Activated CD4-positive, alpha-beta T cell treated with anti-CD3 and anti-CD28 coated beads, Interleukin-2, amount 10 ng/mL, durations not matched to agents 7 days and 5 days (primary cell): ENCODE measurements around the gene PRKN. TPM values are rescaled to one million over a fixed set of nuclear protein-coding genes. Genes with fewer than 3 reads are reported as not detected.

ENCODE experiments used
- CTCF ChIA-PET: fragments of 350-600 bp; sonication (Branson Sonifier 250); formaldehyde crosslinking; loops from one replicate; lab custom pipeline; 2021; ENCODE audit warnings: antibody characterized with exemption; lab: Charles Lee
- POLR2A ChIA-PET: fragments of 350-600 bp; sonication (Branson Sonifier 250); formaldehyde crosslinking; loops from one replicate; lab custom pipeline; 2021; ENCODE audit warnings: antibody characterized with exemption; lab: Charles Lee
- DNase-seq: peaks from one replicate; pipeline ENCODE4 v3.0.0-alpha.2; 2020
- H3K27ac Mint-ChIP-seq: one replicate; pipeline ENCODE4 v1.8.0; 2021; ENCODE audit warnings: mild to moderate bottlenecking, moderate library complexity, mixed read lengths
- H3K27me3 Mint-ChIP-seq: one replicate; pipeline ENCODE4 v1.8.0; 2021; ENCODE audit warnings: mixed read lengths
- H3K36me3 Mint-ChIP-seq: one replicate; pipeline ENCODE4 v1.8.0; 2021; ENCODE audit warnings: low read depth, mixed read lengths
- H3K4me1 Mint-ChIP-seq: one replicate; pipeline ENCODE4 v1.8.0; 2021; ENCODE audit warnings: mixed read lengths
- H3K4me3 Mint-ChIP-seq: one replicate; pipeline ENCODE4 v1.8.0; 2021; ENCODE audit warnings: mild to moderate bottlenecking, moderate library complexity, mixed read lengths
- H3K9me3 Mint-ChIP-seq: one replicate; pipeline ENCODE4 v1.8.0; 2021; ENCODE audit warnings: mixed read lengths
- total RNA-seq, 2 experiments: library from RNA; stranded (reverse); gene quantifications; one replicate each; pipeline ENCODE4 v1.2.3, GENCODE V29; 2021

The PRKN gene
- total RNA-seq, 2 experiments from 2014 or later, result 0.77 to 0.94 TPM

- Mint-ChIP-seq H3K36me3 (no peaks in the 10 kb centered on the region), H3K4me3 (no peak overlapping the region), H3K4me1 (no peaks in the 10 kb centered on the region), H3K9me3 (no peaks in the 10 kb centered on the region), H3K27me3 (no peaks in the 10 kb centered on the region), H3K27ac (no peak overlapping the region)
- DNase-seq, result no peak
- ChIA-PET CTCF (interaction anchor here (0.7 kb wide), 1 partner anchor 11 kb away, joined by 5 read pairs; no protein-coding TSS in a partner anchor), POLR2A (no interaction called here)
Measured at GRCh38 chr6:161817881-161818280, 909.7 kb downstream of the PRKN start.

GRCh38 chr6:161815965-161816364, 911.6 kb downstream of the PRKN start:
- POLR2A ChIA-PET, result no interaction called here
- CTCF ChIA-PET, result no interaction called here
- DNase-seq, result no peak
- H3K4me1 Mint-ChIP-seq, result no peaks in the 10 kb centered on the region
- no peaks in the 10 kb centered on the region for H3K27me3 Mint-ChIP-seq
- no peaks in the 10 kb centered on the region for H3K9me3 Mint-ChIP-seq
- no peak overlapping the region for H3K4me3 Mint-ChIP-seq
- no peak overlapping the region for H3K27ac Mint-ChIP-seq
- no peaks in the 10 kb centered on the region for H3K36me3 Mint-ChIP-seq

GRCh38 chr6:161813156-161813555, 914.4 kb downstream of the PRKN start:
- Mint-ChIP-seq H3K9me3 (no peaks in the 10 kb centered on the region), H3K36me3 (no peaks in the 10 kb centered on the region), H3K27me3 (no peaks in the 10 kb centered on the region), H3K4me3 (no peak overlapping the region), H3K27ac (no peak overlapping the region), H3K4me1 (no peaks in the 10 kb centered on the region)
- CTCF ChIA-PET, result no interaction called here
- DNase-seq, result no peak
- POLR2A ChIA-PET, result no interaction called here

GRCh38 chr6:161809971-161810370, 917.6 kb downstream of the PRKN start:
- Mint-ChIP-seq H3K36me3 (no peaks in the 10 kb centered on the region), H3K27me3 (no peaks in the 10 kb centered on the region), H3K9me3 (no peaks in the 10 kb centered on the region), H3K4me3 (no peak overlapping the region), H3K4me1 (no peaks in the 10 kb centered on the region), H3K27ac (no peak overlapping the region)
- no peak for DNase-seq
- CTCF ChIA-PET, result no interaction called here
- POLR2A ChIA-PET, result no interaction called here

- Mint-ChIP-seq H3K4me1 (no peaks in the 10 kb centered on the region), H3K27me3 (no peaks in the 10 kb centered on the region), H3K4me3 (no peak overlapping the region), H3K9me3 (no peaks in the 10 kb centered on the region), H3K36me3 (no peaks in the 10 kb centered on the region), H3K27ac (no peak overlapping the region)
- DNase-seq, result no peak
- POLR2A ChIA-PET, result no interaction called here
- CTCF ChIA-PET, result no interaction called here
Measured at GRCh38 chr6:161804838-161805237, 922.7 kb downstream of the PRKN start.

GRCh38 chr6:161803131-161803530, 924.4 kb downstream of the PRKN start:
- no peaks in the 10 kb centered on the region for H3K9me3 Mint-ChIP-seq
- CTCF ChIA-PET, result no interaction called here
- POLR2A ChIA-PET, result no interaction called here
- no peaks in the 10 kb centered on the region for H3K4me1 Mint-ChIP-seq
- no peaks in the 10 kb centered on the region for H3K36me3 Mint-ChIP-seq
- H3K4me3 Mint-ChIP-seq, result no peak overlapping the region
- no peak overlapping the region for H3K27ac Mint-ChIP-seq
- no peak for DNase-seq
- no peaks in the 10 kb centered on the region for H3K27me3 Mint-ChIP-seq

GRCh38 chr6:161802231-161802630, 925.3 kb downstream of the PRKN start:
- no peaks in the 10 kb centered on the region for H3K27me3 Mint-ChIP-seq
- CTCF ChIA-PET, result no interaction called here
- no peak overlapping the region for H3K4me3 Mint-ChIP-seq
- no peaks in the 10 kb centered on the region for H3K4me1 Mint-ChIP-seq
- no peak overlapping the region for H3K27ac Mint-ChIP-seq
- no peaks in the 10 kb centered on the region for H3K9me3 Mint-ChIP-seq
- POLR2A ChIA-PET, result no interaction called here
- H3K36me3 Mint-ChIP-seq, result no peaks in the 10 kb centered on the region
- DNase-seq, result no peak

- no peak overlapping the region for H3K27ac Mint-ChIP-seq
- no peaks in the 10 kb centered on the region for H3K9me3 Mint-ChIP-seq
- POLR2A ChIA-PET, result no interaction called here
- DNase-seq, result no peak
- H3K4me3 Mint-ChIP-seq, result no peak overlapping the region
- no peaks in the 10 kb centered on the region for H3K4me1 Mint-ChIP-seq
- H3K27me3 Mint-ChIP-seq, result no peaks in the 10 kb centered on the region
- CTCF ChIA-PET, result no interaction called here
- H3K36me3 Mint-ChIP-seq, result no peaks in the 10 kb centered on the region
Measured at GRCh38 chr6:161798844-161799394, 928.6 kb downstream of the PRKN start.

- Mint-ChIP-seq H3K4me1 (no peaks in the 10 kb centered on the region), H3K36me3 (no peaks in the 10 kb centered on the region), H3K27me3 (no peaks in the 10 kb centered on the region), H3K4me3 (no peak overlapping the region), H3K27ac (no peak overlapping the region), H3K9me3 (no peaks in the 10 kb centered on the region)
- POLR2A ChIA-PET, result no interaction called here
- CTCF ChIA-PET, result interaction anchor here (0.7 kb wide), 1 partner anchor 27 kb away, joined by 3 read pairs; no protein-coding TSS in a partner anchor
- no peak for DNase-seq
Measured at GRCh38 chr6:161796681-161797080, 930.9 kb downstream of the PRKN start.

- Mint-ChIP-seq H3K4me3 (no peak overlapping the region), H3K27me3 (no peaks in the 10 kb centered on the region), H3K27ac (no peak overlapping the region), H3K9me3 (peaks cover 2% of the 10 kb centered on the region), H3K4me1 (no peaks in the 10 kb centered on the region), H3K36me3 (no peaks in the 10 kb centered on the region)
- POLR2A ChIA-PET, result no interaction called here
- DNase-seq, result no peak
- CTCF ChIA-PET, result no interaction called here
Measured at GRCh38 chr6:161792851-161793493, 934.6 kb downstream of the PRKN start.

- no peak overlapping the region for H3K4me3 Mint-ChIP-seq
- ChIA-PET CTCF (no interaction called here), POLR2A (no interaction called here)
- no peaks in the 10 kb centered on the region for H3K4me1 Mint-ChIP-seq
- no peaks in the 10 kb centered on the region for H3K36me3 Mint-ChIP-seq
- no peak overlapping the region for H3K27ac Mint-ChIP-seq
- DNase-seq, result no peak
- H3K9me3 Mint-ChIP-seq, result peaks cover 2% of the 10 kb centered on the region
- no peaks in the 10 kb centered on the region for H3K27me3 Mint-ChIP-seq
Measured at GRCh38 chr6:161788531-161788930, 939.0 kb downstream of the PRKN start.

GRCh38 chr6:161772176-161772575, 955.4 kb downstream of the PRKN start:
- Mint-ChIP-seq H3K4me3 (no peak overlapping the region), H3K27ac (no peak overlapping the region), H3K36me3 (no peaks in the 10 kb centered on the region), H3K4me1 (no peaks in the 10 kb centered on the region), H3K27me3 (no peaks in the 10 kb centered on the region), H3K9me3 (no peaks in the 10 kb centered on the region)
- POLR2A ChIA-PET, result no interaction called here
- CTCF ChIA-PET, result no interaction called here
- no peak for DNase-seq

- ChIA-PET CTCF (no interaction called here), POLR2A (no interaction called here)
- no peaks in the 10 kb centered on the region for H3K4me1 Mint-ChIP-seq
- H3K27me3 Mint-ChIP-seq, result no peaks in the 10 kb centered on the region
- H3K27ac Mint-ChIP-seq, result no peak overlapping the region
- no peaks in the 10 kb centered on the region for H3K9me3 Mint-ChIP-seq
- no peak overlapping the region for H3K4me3 Mint-ChIP-seq
- no peak for DNase-seq
- no peaks in the 10 kb centered on the region for H3K36me3 Mint-ChIP-seq
Measured at GRCh38 chr6:161761966-161762365, 965.6 kb downstream of the PRKN start.

GRCh38 chr6:161755080-161755479, 972.5 kb downstream of the PRKN start:
- POLR2A ChIA-PET, result no interaction called here

More at GRCh38 chr6:161755080-161755479, 972.5 kb downstream of the PRKN start:
- Mint-ChIP-seq H3K27me3 (no peaks in the 10 kb centered on the region), H3K36me3 (no peaks in the 10 kb centered on the region), H3K9me3 (no peaks in the 10 kb centered on the region), H3K27ac (no peak overlapping the region), H3K4me3 (no peak overlapping the region), H3K4me1 (no peaks in the 10 kb centered on the region)
- DNase-seq, result no peak
- CTCF ChIA-PET, result no interaction called here
